HepG2 (cell line): ENCODE results near the gene WBP1. TPM values are rescaled to one million over a fixed set of nuclear protein-coding genes. Genes with fewer than 3 reads are reported as not detected.

Experiments
- ATF7 ChIP-seq, 2 experiments: fragments of 450-650 bp in 1 of 2; sonication (generic) in 1 of 2; formaldehyde crosslinking in 1 of 2; IDR thresholded peaks; 2 replicates each; pipeline versions ENCODE4 v1.4.0 to v1.6.1; 2016 to 2020; ENCODE audit warnings: antibody characterized with exemption in 1 of 2, mild to moderate bottlenecking in 1 of 2, missing genetic modification reagents in 1 of 2
- BRF2 ChIP-seq: sonication (generic); formaldehyde crosslinking; IDR thresholded peaks from 2 replicates; pipeline ENCODE4 v1.8.1; 2022; ENCODE audit warnings: mild to moderate bottlenecking, missing genetic modification reagents
- CAMTA2 ChIP-seq: sonication (generic); formaldehyde crosslinking; IDR thresholded peaks from 2 replicates; pipeline ENCODE4 v1.4.0; 2020; ENCODE audit warnings: mild to moderate bottlenecking, missing genetic modification reagents, borderline replicate concordance
- CBX2 ChIP-seq, 2 experiments: fragments of 200-600 bp in 1 of 2; sonication (generic); formaldehyde crosslinking in 1 of 2; IDR thresholded peaks; 2 replicates each; pipeline versions ENCODE4 v1.7.0 to v1.8.1; 2018 to 2022; ENCODE audit warnings: low read depth in 2 of 2, low read length in 1 of 2, mild to moderate bottlenecking in 1 of 2, missing genetic modification reagents in 1 of 2
- CBX5 ChIP-seq: sonication (generic); formaldehyde crosslinking; IDR thresholded peaks from 2 replicates; pipeline ENCODE4 v1.4.0; 2020; ENCODE audit warnings: missing genetic modification reagents, borderline replicate concordance
- CCDC6 ChIP-seq: sonication (generic); formaldehyde crosslinking; IDR thresholded peaks from 2 replicates; pipeline ENCODE4 v1.8.1; 2022; ENCODE audit warnings: mild to moderate bottlenecking, missing genetic modification reagents, moderate library complexity
- GATAD2A ChIP-seq: IDR thresholded peaks from 2 replicates; pipeline ENCODE4 v1.6.1; 2016
- MBD4 ChIP-seq: IDR thresholded peaks from 2 replicates; pipeline ENCODE4 v1.6.1; 2012; ENCODE audit warnings: low read length, inconsistent platforms, borderline replicate concordance
- MIER3 ChIP-seq: IDR thresholded peaks from 2 replicates; pipeline ENCODE4 v1.6.1; 2016; ENCODE audit warnings: missing compliant biosample characterization, borderline replicate concordance
- MXD1 ChIP-seq: sonication (generic); formaldehyde crosslinking; IDR thresholded peaks from 2 replicates; pipeline ENCODE4 v1.4.0; 2020; ENCODE audit warnings: mild to moderate bottlenecking, missing genetic modification reagents
- NFIB ChIP-seq: sonication (generic); formaldehyde crosslinking; IDR thresholded peaks from 2 replicates; pipeline ENCODE4 v1.9.0; 2021; ENCODE audit warnings: missing genetic modification reagents, mild to moderate bottlenecking, borderline replicate concordance
- NR1H2 ChIP-seq: sonication (generic); formaldehyde crosslinking; IDR thresholded peaks from 2 replicates; pipeline ENCODE4 v1.8.1; 2022; ENCODE audit warnings: low read depth, missing genetic modification reagents, borderline replicate concordance
- PAX8 ChIP-seq: sonication (generic); formaldehyde crosslinking; IDR thresholded peaks from 2 replicates; pipeline ENCODE4 v1.8.0; 2022; ENCODE audit warnings: mild to moderate bottlenecking, missing genetic modification reagents, borderline replicate concordance
- SIN3A ChIP-seq: IDR thresholded peaks from 2 replicates; pipeline ENCODE4 v1.6.1; 2011; ENCODE audit warnings: low read depth, mild to moderate bottlenecking, control low read depth, low read length, borderline replicate concordance
- SMYD3 ChIP-seq: sonication (generic); formaldehyde crosslinking; IDR thresholded peaks from 2 replicates; pipeline ENCODE4 v1.8.1; 2023; ENCODE audit warnings: mild to moderate bottlenecking, missing genetic modification reagents
- STAG1 ChIP-seq: sonication (generic); formaldehyde crosslinking; IDR thresholded peaks from 2 replicates; pipeline ENCODE4 v1.4.0; 2020; ENCODE audit warnings: missing genetic modification reagents
- ZFYVE20 ChIP-seq: sonication (generic); formaldehyde crosslinking; IDR thresholded peaks from 2 replicates; pipeline ENCODE4 v1.8.0; 2023; ENCODE audit warnings: low read depth, mild to moderate bottlenecking, moderate library complexity, missing genetic modification reagents, borderline replicate concordance
- ZNF138 ChIP-seq: sonication (generic); formaldehyde crosslinking; IDR thresholded peaks from 2 replicates; pipeline ENCODE4 v1.5.0; 2020; ENCODE audit warnings: mild to moderate bottlenecking, low read depth, missing genetic modification reagents
- ZNF234 ChIP-seq: sonication (generic); formaldehyde crosslinking; conservative IDR thresholded peaks from 2 replicates; pipeline ENCODE4 v1.5.1; 2020; ENCODE audit warnings: mild to moderate bottlenecking, missing genetic modification reagents
- ZNF414 ChIP-seq: sonication (generic); formaldehyde crosslinking; IDR thresholded peaks from 2 replicates; pipeline ENCODE4 v1.5.0; 2020; ENCODE audit warnings: missing genetic modification reagents
- ZNF557 ChIP-seq: sonication (generic); formaldehyde crosslinking; IDR thresholded peaks from 2 replicates; pipeline ENCODE4 v1.4.0; 2020; ENCODE audit warnings: missing genetic modification reagents
- ZNF772 ChIP-seq: sonication (generic); formaldehyde crosslinking; IDR thresholded peaks from 2 replicates; pipeline ENCODE4 v1.5.0; 2020; ENCODE audit warnings: mild to moderate bottlenecking, missing genetic modification reagents
- ZNF800 ChIP-seq: sonication (generic); formaldehyde crosslinking; IDR thresholded peaks from 2 replicates; pipeline ENCODE4 v1.4.0; 2020; ENCODE audit warnings: missing genetic modification reagents
- polyA plus RNA-seq, 8 experiments: library from polyadenylated mRNA; depleted of rRNA in 3 of 8; stranded (reverse) in 7 of 8; unstranded in 1 of 8; fragments of >200 nt; fragmentation: Illumina TruSeq in 4 of 8; extraction: Trizol in 4 of 8; gene quantifications; 2 replicates each; pipeline versions ENCODE4 v1.2.1 to v1.2.3, GENCODE V29; 2011 to 2016; ENCODE audit warnings: low read depth in 4 of 8, missing spikeins in 1 of 8, mixed read lengths in 1 of 8; ENCODE audit not compliant: insufficient read depth in 1 of 8
- total RNA-seq, 5 experiments: library from RNA; depleted of rRNA; stranded (reverse); fragments of >200 nt; fragmentation: Illumina TruSeq; extraction: Trizol; gene quantifications; 2 replicates each; pipeline ENCODE4 v1.2.3, GENCODE V29; 2016; ENCODE audit warnings: low read depth in 1 of 5

Gene WBP1
- total and polyA plus RNA-seq, 2 of the 13 experiments (the other 11 are each of a cell fraction or from before 2014, with no cell fraction given) = 38.8 to 85.7 TPM

- TF ChIP-seq MBD4 (no peak), CBX2 (IDR thresholded peaks at IDR 0.05; ENCODE audit: low read depth, low read length) (no peak), CBX2 (CRISPR knock-in tag; IDR thresholded peaks at IDR 0.05; ENCODE audit: low read depth) (0 out of 2 replicates have a peak, but pooled peaks have one; percentile 92), NR1H2 (peak; percentile 64), CAMTA2 (CRISPR knock-in tag) (peak; percentile 88; the same call in 1 of the 2 replicates), ATF7 (IDR thresholded peaks at IDR 0.05) (no peak), ATF7 (CRISPR knock-in tag; IDR thresholded peaks at IDR 0.05) (no peak; the same call in 1 of the 2 replicates), ZNF772 (CRISPR knock-in tag) (peak; percentile 91), ZNF800 (no peak), PAX8 (no peak; the same call in 1 of the 2 replicates), ZNF557 (peak; percentile 73; the same call in 1 of the 2 replicates), GATAD2A (peak; percentile 78), ZFYVE20 (CRISPR knock-in tag) (peak; percentile 88; the same call in 1 of the 2 replicates), CCDC6 (CRISPR knock-in tag) (peak; percentile 83; the same call in 1 of the 2 replicates), NFIB (no peak; the same call in 1 of the 2 replicates), ZNF414 (CRISPR knock-in tag) (peak; percentile 59; the same call in 1 of the 2 replicates), STAG1 (CRISPR knock-in tag) (peak; percentile 15; the same call in 1 of the 2 replicates), MXD1 (peak; percentile 85; the same call in 1 of the 2 replicates), BRF2 (CRISPR knock-in tag) (0 out of 2 replicates have a peak, but pooled peaks have one; percentile 53), CBX5 (CRISPR knock-in tag) (peak; percentile 24; the same call in 1 of the 2 replicates), ZNF234 (no peak; the same call in 1 of the 2 replicates), ZNF138 (0 out of 2 replicates have a peak, but pooled peaks have one; percentile 85), SIN3A (peak; percentile 93), SMYD3 (CRISPR knock-in tag) (peak; percentile 89), MIER3 (0 out of 2 replicates have a peak, but pooled peaks have one; percentile 67)
These were observed 16.4 kb upstream of the WBP1 start, which contains the start of gene RTKN (continued) for GRCh38 chr2:74441690-74442482.
